ENCODE results near the gene GALC.

GRCh38 chr14:88016768-88017167 is 23.8 kb upstream of the GALC start:
- TF ChIP-seq CTCF (IDR thresholded peaks at IDR 0.05; ENCODE audit: poor library complexity, severe bottlenecking) (no peak), EZH2 (IDR thresholded peaks at IDR 0.05; ENCODE audit: borderline replicate concordance, insufficient read depth, low read length, poor library complexity, severe bottlenecking) (no peak), EP300 (conservative IDR thresholded peaks at IDR 0.05; ENCODE audit: poor library complexity, severe bottlenecking) (no peak), POLR2AphosphoS5 (IDR thresholded peaks at IDR 0.05) (no peak), RAD21 (conservative IDR thresholded peaks at IDR 0.05) (no peak), TAF1 (IDR thresholded peaks at IDR 0.05; ENCODE audit: low read depth) (no peak), SMC3 (conservative IDR thresholded peaks at IDR 0.05; ENCODE audit: poor library complexity) (no peak), MXI1 (conservative IDR thresholded peaks at IDR 0.05; ENCODE audit: poor library complexity, severe bottlenecking) (no peak)
- TF ChIP-seq, protein P1, sequence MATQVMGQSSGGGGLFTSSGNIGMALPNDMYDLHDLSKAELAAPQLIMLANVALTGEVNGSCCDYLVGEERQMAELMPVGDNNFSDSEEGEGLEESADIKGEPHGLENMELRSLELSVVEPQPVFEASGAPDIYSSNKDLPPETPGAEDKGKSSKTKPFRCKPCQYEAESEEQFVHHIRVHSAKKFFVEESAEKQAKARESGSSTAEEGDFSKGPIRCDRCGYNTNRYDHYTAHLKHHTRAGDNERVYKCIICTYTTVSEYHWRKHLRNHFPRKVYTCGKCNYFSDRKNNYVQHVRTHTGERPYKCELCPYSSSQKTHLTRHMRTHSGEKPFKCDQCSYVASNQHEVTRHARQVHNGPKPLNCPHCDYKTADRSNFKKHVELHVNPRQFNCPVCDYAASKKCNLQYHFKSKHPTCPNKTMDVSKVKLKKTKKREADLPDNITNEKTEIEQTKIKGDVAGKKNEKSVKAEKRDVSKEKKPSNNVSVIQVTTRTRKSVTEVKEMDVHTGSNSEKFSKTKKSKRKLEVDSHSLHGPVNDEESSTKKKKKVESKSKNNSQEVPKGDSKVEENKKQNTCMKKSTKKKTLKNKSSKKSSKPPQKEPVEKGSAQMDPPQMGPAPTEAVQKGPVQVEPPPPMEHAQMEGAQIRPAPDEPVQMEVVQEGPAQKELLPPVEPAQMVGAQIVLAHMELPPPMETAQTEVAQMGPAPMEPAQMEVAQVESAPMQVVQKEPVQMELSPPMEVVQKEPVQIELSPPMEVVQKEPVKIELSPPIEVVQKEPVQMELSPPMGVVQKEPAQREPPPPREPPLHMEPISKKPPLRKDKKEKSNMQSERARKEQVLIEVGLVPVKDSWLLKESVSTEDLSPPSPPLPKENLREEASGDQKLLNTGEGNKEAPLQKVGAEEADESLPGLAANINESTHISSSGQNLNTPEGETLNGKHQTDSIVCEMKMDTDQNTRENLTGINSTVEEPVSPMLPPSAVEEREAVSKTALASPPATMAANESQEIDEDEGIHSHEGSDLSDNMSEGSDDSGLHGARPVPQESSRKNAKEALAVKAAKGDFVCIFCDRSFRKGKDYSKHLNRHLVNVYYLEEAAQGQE (IDR thresholded peaks at IDR 0.05; ENCODE audit: borderline replicate concordance): no peak
